WTC11 (cell line): Measurements from ENCODE around the gene TRIOBP. TPM values are rescaled to one million over a fixed set of nuclear protein-coding genes. Genes with fewer than 3 reads are reported as not detected.

Experiments used
- ATAC-seq: fragments of 200-7000 bp; cut with Tn5 transposase; 2 replicates; pipeline ENCODE4 v1.10.0; 2021; ENCODE audit warnings: mild to moderate bottlenecking, moderate library complexity
- CTCF ChIA-PET: fragments of 300-600 bp; sonication (Branson Sonifier 250); formaldehyde crosslinking; loops from one replicate; lab custom pipeline; 2021; ENCODE audit warnings: antibody characterized with exemption; lab: Charles Lee
- POLR2A ChIA-PET: fragments of 350-600 bp; sonication (Branson Sonifier 250); formaldehyde crosslinking; loops from one replicate; lab custom pipeline; 2021; ENCODE audit warnings: antibody characterized with exemption; lab: Charles Lee
- DNase-seq: peaks from one replicate; pipeline ENCODE4 v3.0.0; 2021; ENCODE audit warnings: low spot score
- H3K27ac Mint-ChIP-seq: 2 replicates; pipeline ENCODE4 v1.8.0; 2021; ENCODE audit warnings: mixed read lengths
- H3K27me3 Mint-ChIP-seq: 2 replicates; pipeline ENCODE4 v1.8.0; 2021; ENCODE audit warnings: low read depth, mild to moderate bottlenecking, moderate library complexity, mixed read lengths
- H3K36me3 Mint-ChIP-seq: 2 replicates; pipeline ENCODE4 v1.8.0; 2021; ENCODE audit warnings: mixed read lengths
- H3K4me1 Mint-ChIP-seq: 2 replicates; pipeline ENCODE4 v1.8.0; 2022; ENCODE audit warnings: mixed read lengths
- H3K4me3 Mint-ChIP-seq: 2 replicates; pipeline ENCODE4 v1.8.0; 2021; ENCODE audit warnings: mild to moderate bottlenecking, moderate library complexity, mixed read lengths
- H3K9me3 Mint-ChIP-seq: 2 replicates; pipeline ENCODE4 v1.8.0; 2021; ENCODE audit warnings: mixed read lengths
- CDX4 ChIP-seq: fragments of 250-450 bp; sonication (Bioruptor Pico); IDR thresholded peaks from 2 replicates; pipeline ENCODE4 v1.9.0; 2021; ENCODE audit warnings: moderate library complexity, mild to moderate bottlenecking, inconsistent platforms, borderline replicate concordance
- E2F5 ChIP-seq: sonication (generic); formaldehyde crosslinking; IDR thresholded peaks from 2 replicates; pipeline ENCODE4 v1.8.1; 2022; ENCODE audit warnings: mild to moderate bottlenecking, moderate library complexity, missing genetic modification reagents
- ESRRA ChIP-seq: sonication (generic); formaldehyde crosslinking; IDR thresholded peaks from 2 replicates; pipeline ENCODE4 v1.8.1; 2022; ENCODE audit warnings: mild to moderate bottlenecking, missing genetic modification reagents, borderline replicate concordance
- ETV6 ChIP-seq: sonication (generic); formaldehyde crosslinking; IDR thresholded peaks from 2 replicates; pipeline ENCODE4 v1.8.1; 2022; ENCODE audit warnings: mild to moderate bottlenecking, missing genetic modification reagents
- GABPB1 ChIP-seq: sonication (generic); formaldehyde crosslinking; IDR thresholded peaks from 2 replicates; pipeline ENCODE4 v1.8.1; 2023; ENCODE audit warnings: mild to moderate bottlenecking, missing genetic modification reagents
- GRHL2 ChIP-seq: fragments of 250-450 bp; sonication (Bioruptor Pico); IDR thresholded peaks from 2 replicates; pipeline ENCODE4 v1.8.0; 2022; ENCODE audit warnings: mild to moderate bottlenecking, moderate library complexity; ENCODE audit not compliant: insufficient replicate concordance, severe bottlenecking
- NFATC4 ChIP-seq: fragments of 250-450 bp; sonication (Bioruptor Pico); IDR thresholded peaks from 2 replicates; pipeline ENCODE4 v1.9.0; 2021; ENCODE audit warnings: mild to moderate bottlenecking
- NR1H2 ChIP-seq: sonication (generic); formaldehyde crosslinking; IDR thresholded peaks from 2 replicates; pipeline ENCODE4 v1.9.0; 2021; ENCODE audit warnings: mild to moderate bottlenecking, moderate library complexity, missing genetic modification reagents
- PREB ChIP-seq: sonication (generic); formaldehyde crosslinking; IDR thresholded peaks from 2 replicates; pipeline ENCODE4 v1.8.1; 2022; ENCODE audit warnings: mild to moderate bottlenecking, missing genetic modification reagents, moderate library complexity, borderline replicate concordance
- RELA ChIP-seq: sonication (generic); formaldehyde crosslinking; IDR thresholded peaks from 2 replicates; pipeline ENCODE4 v1.8.1; 2022; ENCODE audit warnings: missing genetic modification reagents, mild to moderate bottlenecking, borderline replicate concordance
- RORB ChIP-seq: fragments of 250-450 bp; sonication (Bioruptor Pico); IDR thresholded peaks from 2 replicates; pipeline ENCODE4 v1.9.0; 2021; ENCODE audit warnings: mild to moderate bottlenecking
- USF2 ChIP-seq: sonication (generic); formaldehyde crosslinking; IDR thresholded peaks from 2 replicates; pipeline ENCODE4 v1.8.1; 2023; ENCODE audit warnings: mild to moderate bottlenecking, missing genetic modification reagents, moderate library complexity
- ZBTB21 ChIP-seq: sonication (generic); formaldehyde crosslinking; IDR thresholded peaks from 2 replicates; pipeline ENCODE4 v1.8.1; 2023; ENCODE audit warnings: mild to moderate bottlenecking, missing genetic modification reagents, borderline replicate concordance
- ZNF232 ChIP-seq: sonication (generic); formaldehyde crosslinking; IDR thresholded peaks from 2 replicates; pipeline ENCODE4 v1.8.0; 2022; ENCODE audit warnings: mild to moderate bottlenecking, missing genetic modification reagents
- ZNF263 ChIP-seq: sonication (generic); formaldehyde crosslinking; IDR thresholded peaks from 2 replicates; pipeline ENCODE4 v1.8.1; 2022; ENCODE audit warnings: low read depth, mild to moderate bottlenecking, moderate library complexity, missing genetic modification reagents
- ZNF671 ChIP-seq: fragments of 250-450 bp; sonication (Bioruptor Pico); IDR thresholded peaks from 2 replicates; pipeline ENCODE4 v1.8.0; 2021; ENCODE audit warnings: mild to moderate bottlenecking
- total RNA-seq: library from RNA; stranded (reverse); gene quantifications from 3 replicates; pipeline ENCODE4 v1.2.3, GENCODE V29; 2021
- TF ChIP-seq, protein P1 (sequence below): sonication (generic); formaldehyde crosslinking; IDR thresholded peaks from 2 replicates; pipeline ENCODE4 v1.8.1; 2023; ENCODE audit warnings: mild to moderate bottlenecking, missing genetic modification reagents, borderline replicate concordance
- TF ChIP-seq, protein P2 (sequence below): sonication (generic); formaldehyde crosslinking; IDR thresholded peaks from 2 replicates; pipeline ENCODE4 v1.8.0; 2022; ENCODE audit warnings: mild to moderate bottlenecking, missing genetic modification reagents

The TRIOBP gene
- total RNA-seq, 1 experiment from 2014 or later, result 54.0 TPM

DNA sequence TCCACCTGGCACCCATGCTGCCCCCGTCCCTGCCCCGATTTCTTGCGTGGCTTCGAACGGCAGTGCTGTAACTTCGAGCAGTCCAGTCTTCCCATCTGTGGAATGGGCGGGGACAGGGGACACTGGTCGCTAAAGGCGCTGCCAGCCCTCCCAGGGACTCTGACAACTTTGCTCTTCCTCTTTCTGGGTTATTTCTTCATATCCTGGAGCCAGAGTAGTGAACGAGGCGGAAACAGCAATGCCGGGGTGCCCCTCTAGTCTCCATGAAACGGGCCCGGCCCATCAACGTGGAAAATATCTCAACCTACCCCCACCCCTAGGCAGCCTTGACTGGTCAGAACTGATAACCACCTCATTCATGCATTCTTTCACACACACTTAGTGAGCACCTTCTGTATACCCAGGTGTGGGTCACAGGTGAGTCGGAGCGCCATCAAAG is 42.8 kb downstream of the TRIOBP start:
- no peak overlapping the region for H3K27ac Mint-ChIP-seq
- ChIA-PET CTCF (interaction anchor here (0.5 to 1.6 kb wide), 2 partner anchors 14 to 96 kb away, joined by 4 read pairs; no protein-coding TSS in a partner anchor), POLR2A (no interaction called here)
- ATAC-seq, result no peak
- 0 out of 2 replicates have a peak, but pooled peaks cover 3% of the 10 kb centered on the region for H3K4me1 Mint-ChIP-seq
- no peak for DNase-seq
- H3K9me3 Mint-ChIP-seq, result no peaks in the 10 kb centered on the region
- no peaks in the 10 kb centered on the region; the same call in none of the 2 replicates for H3K36me3 Mint-ChIP-seq
- peaks cover 84% of the 10 kb centered on the region for H3K27me3 Mint-ChIP-seq
- no peak for TF ChIP-seq GRHL2 (CRISPR knock-in tag)
- no peak overlapping the region for H3K4me3 Mint-ChIP-seq

DNA sequence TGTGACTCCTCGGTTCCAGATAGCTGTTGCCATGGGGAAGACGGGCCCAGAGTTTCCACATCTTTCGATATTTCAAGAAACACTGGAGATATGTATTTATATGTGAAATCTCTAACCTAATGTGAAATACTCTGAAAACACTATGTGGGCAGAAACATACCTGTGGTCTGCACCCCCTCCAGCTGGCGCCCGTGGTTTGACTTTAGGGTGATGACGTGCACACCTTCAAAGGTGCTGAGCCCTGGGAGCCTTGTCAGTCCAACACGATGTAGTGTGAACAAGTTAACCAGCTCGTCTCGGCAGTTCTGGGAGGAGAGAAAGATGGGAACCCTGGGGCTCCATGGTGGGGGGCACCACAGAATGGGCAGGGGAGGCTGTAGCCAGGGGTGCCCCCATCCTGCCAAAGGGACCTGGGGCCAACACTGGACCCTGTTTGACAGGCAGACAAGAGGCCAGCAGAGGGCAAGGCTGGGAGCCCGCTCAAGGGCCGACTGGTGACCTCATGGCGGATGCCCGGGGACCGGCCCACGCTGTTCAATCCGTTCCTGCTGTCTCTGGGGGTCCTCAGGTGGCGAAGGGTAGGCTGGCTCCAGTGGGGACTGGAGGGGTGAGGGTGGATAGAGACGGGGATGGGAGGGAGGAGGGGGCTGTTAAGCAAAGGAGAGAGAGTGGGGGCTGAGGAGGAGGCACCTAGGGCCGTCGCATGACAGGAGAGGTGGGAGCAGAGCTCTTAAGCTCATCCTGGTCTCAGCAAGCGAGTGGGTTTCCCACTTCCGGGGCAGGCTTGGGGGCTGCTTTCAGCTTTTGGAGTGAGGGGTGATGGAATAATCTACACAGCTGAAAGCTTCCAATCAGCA is 43.8 kb downstream of the TRIOBP start:
- Mint-ChIP-seq H3K4me1 (peaks cover 9% of the 10 kb centered on the region), H3K27ac (no peak overlapping the region), H3K9me3 (no peaks in the 10 kb centered on the region), H3K36me3 (no peaks in the 10 kb centered on the region; the same call in none of the 2 replicates), H3K27me3 (peaks cover 84% of the 10 kb centered on the region)
- CTCF ChIA-PET, result interaction anchor here (1.6 kb wide), 1 partner anchor 98 kb away, joined by 8 read pairs; no protein-coding TSS in a partner anchor
- POLR2A ChIA-PET, result interaction anchor here (0.9 to 1.3 kb wide), 2 partner anchors 44 to 101 kb away, joined by 3 to 6 read pairs; partner anchors contain the start of genes SH3BP1 and TRIOBP
- no peak for ATAC-seq
- no peak for TF ChIP-seq NR1H2 (CRISPR knock-in tag)
- TF ChIP-seq RORB (CRISPR knock-in tag), result no peak
- TF ChIP-seq, protein P1, sequence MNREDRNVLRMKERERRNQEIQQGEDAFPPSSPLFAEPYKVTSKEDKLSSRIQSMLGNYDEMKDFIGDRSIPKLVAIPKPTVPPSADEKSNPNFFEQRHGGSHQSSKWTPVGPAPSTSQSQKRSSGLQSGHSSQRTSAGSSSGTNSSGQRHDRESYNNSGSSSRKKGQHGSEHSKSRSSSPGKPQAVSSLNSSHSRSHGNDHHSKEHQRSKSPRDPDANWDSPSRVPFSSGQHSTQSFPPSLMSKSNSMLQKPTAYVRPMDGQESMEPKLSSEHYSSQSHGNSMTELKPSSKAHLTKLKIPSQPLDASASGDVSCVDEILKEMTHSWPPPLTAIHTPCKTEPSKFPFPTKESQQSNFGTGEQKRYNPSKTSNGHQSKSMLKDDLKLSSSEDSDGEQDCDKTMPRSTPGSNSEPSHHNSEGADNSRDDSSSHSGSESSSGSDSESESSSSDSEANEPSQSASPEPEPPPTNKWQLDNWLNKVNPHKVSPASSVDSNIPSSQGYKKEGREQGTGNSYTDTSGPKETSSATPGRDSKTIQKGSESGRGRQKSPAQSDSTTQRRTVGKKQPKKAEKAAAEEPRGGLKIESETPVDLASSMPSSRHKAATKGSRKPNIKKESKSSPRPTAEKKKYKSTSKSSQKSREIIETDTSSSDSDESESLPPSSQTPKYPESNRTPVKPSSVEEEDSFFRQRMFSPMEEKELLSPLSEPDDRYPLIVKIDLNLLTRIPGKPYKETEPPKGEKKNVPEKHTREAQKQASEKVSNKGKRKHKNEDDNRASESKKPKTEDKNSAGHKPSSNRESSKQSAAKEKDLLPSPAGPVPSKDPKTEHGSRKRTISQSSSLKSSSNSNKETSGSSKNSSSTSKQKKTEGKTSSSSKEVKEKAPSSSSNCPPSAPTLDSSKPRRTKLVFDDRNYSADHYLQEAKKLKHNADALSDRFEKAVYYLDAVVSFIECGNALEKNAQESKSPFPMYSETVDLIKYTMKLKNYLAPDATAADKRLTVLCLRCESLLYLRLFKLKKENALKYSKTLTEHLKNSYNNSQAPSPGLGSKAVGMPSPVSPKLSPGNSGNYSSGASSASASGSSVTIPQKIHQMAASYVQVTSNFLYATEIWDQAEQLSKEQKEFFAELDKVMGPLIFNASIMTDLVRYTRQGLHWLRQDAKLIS (CRISPR knock-in tag), result no peak
- TF ChIP-seq, protein P2, sequence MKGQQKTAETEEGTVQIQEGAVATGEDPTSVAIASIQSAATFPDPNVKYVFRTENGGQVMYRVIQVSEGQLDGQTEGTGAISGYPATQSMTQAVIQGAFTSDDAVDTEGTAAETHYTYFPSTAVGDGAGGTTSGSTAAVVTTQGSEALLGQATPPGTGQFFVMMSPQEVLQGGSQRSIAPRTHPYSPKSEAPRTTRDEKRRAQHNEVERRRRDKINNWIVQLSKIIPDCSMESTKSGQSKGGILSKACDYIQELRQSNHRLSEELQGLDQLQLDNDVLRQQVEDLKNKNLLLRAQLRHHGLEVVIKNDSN, result no peak
- TF ChIP-seq PREB (CRISPR knock-in tag), result no peak
- no peak for TF ChIP-seq E2F5
- no peak for TF ChIP-seq NFATC4 (CRISPR knock-in tag)
- TF ChIP-seq ZBTB21, result no peak
- TF ChIP-seq ESRRA (CRISPR knock-in tag), result no peak
- no peak for TF ChIP-seq GABPB1 (CRISPR knock-in tag)
- TF ChIP-seq ZNF671, result no peak
- TF ChIP-seq ZNF263 (CRISPR knock-in tag), result no peak
- no peak for TF ChIP-seq CDX4 (CRISPR knock-in tag)
- no peak for TF ChIP-seq ETV6 (CRISPR knock-in tag)
- TF ChIP-seq ZNF232, result no peak
- TF ChIP-seq USF2 (CRISPR knock-in tag), result no peak
- no peak for TF ChIP-seq RELA
- TF ChIP-seq, all 79 proteins: peak for 0
- no peak overlapping the region for H3K4me3 Mint-ChIP-seq
- no peak for DNase-seq
